ENCODE results near the gene ANKRD9.

ANKRD9 gene

DNA sequence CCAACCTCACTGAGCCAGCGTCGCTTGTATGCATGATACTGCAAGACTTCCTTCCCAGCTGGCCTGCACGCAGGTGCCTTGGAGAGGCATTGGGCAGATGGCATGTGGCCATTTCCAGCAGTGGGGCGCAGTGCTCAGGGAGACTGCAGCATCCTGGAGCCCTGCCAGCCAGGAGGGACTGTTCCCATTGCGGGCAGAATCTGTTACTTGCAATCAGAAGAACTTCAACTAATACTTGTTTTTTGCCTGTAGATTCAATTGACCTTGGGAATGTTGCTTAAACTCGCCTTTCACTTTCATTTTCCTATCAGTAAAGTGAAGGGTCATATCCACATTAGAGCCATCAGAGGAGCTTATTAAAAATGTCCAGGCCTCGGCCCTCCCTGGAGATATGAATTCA lies 29.8 kb downstream of the ANKRD9 start:
- DNase-seq, result peak in 7 of 56 donors; percentile 16 to 50 (median 46)

DNA sequence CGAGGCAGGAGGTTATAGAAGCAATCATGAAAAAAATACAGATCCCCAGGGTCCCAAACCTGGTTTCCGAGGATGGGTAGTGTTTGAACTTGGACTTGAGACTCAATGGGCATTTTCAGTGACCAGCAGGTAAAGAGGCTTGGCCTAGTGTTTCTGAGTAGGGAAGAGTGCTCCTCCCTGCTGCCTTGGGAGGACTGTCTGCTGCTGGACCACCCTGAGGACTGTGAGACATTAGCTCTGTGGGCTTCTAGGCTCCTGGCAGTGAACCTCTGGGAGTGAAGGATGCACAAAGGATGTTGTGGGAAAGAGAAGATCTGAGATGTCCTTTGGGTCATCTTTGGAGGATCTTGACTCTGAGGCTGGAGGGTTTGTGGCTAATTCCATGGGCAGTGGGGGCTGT lies 30.5 kb downstream of the ANKRD9 start:
- no peak for DNase-seq

DNA sequence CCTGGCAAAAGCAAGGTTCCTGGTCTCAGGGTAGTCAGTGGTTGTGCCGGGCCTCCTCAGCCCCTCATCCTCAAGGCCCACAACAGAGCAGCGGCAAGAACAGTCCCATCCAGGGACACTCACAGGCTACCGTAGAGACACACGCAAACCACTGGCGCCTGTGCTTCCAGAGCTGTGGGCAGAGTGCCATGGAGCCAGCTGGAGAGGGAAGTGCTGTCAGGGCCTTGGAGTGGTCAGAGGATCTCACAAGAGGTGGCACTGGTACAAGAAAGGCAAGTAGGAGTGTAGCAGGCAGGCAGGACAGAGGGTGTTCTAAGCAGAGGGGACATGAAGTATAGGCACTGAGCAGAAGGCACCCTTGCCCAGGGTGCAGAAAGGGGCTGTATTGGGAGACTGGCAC lies 34.6 kb downstream of the ANKRD9 start:
- peak in 37 of 56 donors; percentile 14 to 78 (median 48) for DNase-seq

DNA sequence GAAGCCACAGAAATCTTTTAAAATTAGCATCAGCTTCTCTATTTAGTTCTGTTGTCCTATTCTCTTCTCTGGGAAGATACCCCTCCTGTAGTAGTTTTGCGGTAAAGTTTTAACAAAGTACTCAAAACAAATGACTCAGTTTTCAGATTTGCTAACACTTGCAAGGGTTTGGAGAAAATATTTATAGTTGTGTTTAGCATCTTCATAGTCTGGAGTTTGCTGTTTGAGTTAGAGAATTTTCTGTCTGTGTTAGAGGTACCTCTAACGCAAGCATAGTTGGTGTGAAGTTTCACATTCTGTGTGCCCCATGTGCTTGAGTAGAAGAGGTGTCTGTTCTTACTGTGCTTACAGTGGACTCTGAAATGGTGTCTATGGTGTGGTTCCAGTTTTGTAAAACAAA lies 36.0 kb downstream of the ANKRD9 start:
- DNase-seq, result no peak

- peak in 8 of 56 donors; percentile 20 to 42 (median 28) for DNase-seq
Observed at GRCh38 chr14:102472791-102473150, 36.8 kb downstream of the ANKRD9 start.

DNA sequence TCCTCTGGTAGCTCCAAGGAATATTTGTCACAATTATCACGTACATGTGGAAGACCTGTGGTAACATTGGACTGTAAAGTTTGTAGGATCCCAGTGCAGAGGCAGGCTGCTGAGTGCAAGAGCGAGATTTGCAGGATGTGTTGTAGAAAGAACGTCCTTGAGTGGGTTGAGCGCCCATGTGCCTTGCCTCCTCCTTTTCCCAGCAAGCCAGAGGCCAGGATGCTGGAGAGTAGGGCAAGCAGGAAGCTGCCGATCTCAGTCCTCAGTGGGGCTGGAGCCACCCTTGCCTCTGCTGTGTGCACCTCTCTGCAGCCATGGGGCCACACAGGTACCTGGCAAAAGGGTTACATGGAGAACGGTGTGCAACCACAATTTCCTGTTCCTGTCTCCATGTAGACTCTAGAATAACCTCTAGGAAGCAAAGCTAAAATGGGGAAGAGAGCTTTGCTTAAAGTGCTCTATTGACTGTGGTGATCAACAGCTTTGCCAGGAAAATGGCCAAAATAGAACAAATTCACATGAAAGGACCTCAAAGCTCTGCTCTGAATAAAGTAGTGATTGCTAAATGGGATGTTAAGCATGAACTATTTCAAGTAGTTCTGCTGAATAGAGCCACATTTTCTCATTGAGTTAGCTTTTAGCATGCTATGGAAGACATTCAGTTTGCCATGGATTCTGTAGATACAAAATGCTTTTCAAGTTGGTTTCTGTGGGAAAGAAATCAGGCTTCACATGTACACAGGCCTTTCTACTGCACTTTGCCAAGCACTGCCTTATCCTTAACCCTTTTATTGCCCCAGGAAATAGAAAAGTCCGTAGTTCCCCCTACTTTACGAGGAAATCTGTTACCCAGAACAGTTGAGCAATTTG lies 37.4 kb downstream of the ANKRD9 start:
- no peak for DNase-seq

- DNase-seq, result no peak
Observed at GRCh38 chr14:102469261-102469660, 40.3 kb downstream of the ANKRD9 start.

GRCh38 chr14:102464846-102465341 lies 44.7 kb downstream of the ANKRD9 start:
- no peak for DNase-seq

- DNase-seq, result no peak
Observed at GRCh38 chr14:102464006-102464405, 45.6 kb downstream of the ANKRD9 start.

DNA sequence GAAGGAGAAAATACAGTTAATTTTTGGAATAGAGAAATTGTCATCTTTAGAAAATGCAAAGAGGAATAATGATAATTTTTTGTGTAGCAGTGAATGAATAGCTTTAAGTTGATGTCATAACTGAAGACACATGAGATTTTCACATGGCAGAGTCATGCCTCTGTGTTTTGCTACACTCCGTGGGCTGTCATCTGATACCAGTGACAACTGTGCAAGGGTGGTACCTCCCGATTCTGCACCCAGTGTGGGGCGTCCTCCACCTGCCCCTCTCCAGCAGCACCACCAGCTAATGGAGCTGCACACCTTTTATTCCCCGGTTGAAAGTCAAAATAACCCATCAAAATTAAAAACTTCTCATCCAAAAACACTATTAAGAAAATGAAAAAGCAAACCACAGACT lies 47.2 kb downstream of the ANKRD9 start:
- peak in 21 of 56 donors; percentile 10 to 70 (median 34) for DNase-seq

DNA sequence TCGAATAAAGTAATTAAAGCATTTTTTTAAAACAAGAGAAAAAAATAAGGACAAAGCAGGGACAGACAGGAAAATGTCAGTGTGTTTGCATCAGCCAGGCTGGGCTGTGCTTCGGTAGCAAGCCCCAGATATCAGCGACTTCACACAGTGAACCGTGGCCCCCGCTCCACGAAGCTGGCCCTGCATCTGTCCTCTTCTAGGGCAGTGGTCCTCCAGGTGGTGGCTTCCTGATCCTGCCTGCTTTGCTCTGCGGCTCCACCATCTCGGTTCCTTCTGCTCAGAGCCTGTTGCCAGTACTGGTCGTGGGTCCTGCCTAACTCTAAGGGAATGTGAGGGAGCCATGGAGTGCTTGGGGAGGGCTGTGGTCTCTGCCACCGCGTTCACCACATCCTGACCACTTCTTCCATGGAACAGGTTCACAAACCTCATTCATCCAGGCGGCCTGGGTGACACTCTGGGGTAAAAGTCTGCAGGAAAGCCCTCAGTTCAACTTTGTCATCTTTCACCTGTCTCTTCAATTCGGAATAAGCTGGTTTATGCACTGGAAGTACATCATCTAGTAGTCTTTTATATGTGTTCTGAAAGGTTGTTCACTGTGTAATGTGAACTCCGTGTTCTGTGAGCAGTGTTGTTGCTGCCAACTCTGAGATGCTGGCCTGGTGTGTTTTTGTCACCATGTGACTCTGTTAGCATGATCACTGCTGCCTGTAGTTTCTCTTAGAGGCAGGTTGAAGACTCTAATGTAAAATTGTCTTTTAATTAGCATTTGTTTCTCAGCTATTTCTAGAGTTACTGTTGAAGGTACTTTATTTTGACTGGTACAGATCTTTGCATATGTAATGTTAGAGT lies 47.9 kb downstream of the ANKRD9 start:
- peak in 3 of 56 donors; percentile 10 to 27 (median 16) for DNase-seq

GRCh38 chr14:102457509-102457908 lies 52.1 kb downstream of the ANKRD9 start:
- DNase-seq, result no peak

DNA sequence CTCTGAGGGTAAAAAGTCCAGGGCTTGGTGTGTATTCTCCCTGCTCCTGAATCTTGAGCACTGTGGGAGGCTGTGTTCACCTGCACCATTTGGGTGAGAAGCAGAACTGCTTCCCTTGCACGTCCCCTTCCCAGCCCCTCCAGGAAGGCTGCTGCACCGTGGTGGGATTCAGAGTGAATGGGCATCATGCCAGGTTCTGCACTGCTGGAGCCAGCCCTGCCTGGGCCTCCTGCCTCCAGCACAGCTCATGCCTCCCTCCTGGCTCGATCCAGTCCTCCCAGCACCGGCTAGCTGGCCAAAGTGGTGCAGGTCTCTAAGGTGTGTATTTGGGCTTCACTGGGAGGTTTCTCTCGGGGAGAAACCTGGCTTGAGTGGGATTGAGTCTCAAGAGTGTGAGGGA lies 54.9 kb downstream of the ANKRD9 start:
- no peak for DNase-seq

- DNase-seq, result no peak
Observed at GRCh38 chr14:102452302-102452701, 57.3 kb downstream of the ANKRD9 start.

All from nucleus accumbens (tissue), 56 donors.